ENCODE data around the gene FITM1.

- TF ChIP-seq CTCF (optimal IDR thresholded peaks at IDR 0.05 in 1 of 3, IDR thresholded peaks at IDR 0.05 in 1 of 3, conservative IDR thresholded peaks at IDR 0.05 in 1 of 3; ENCODE audit: extremely low read depth in 1 of 3, insufficient read depth in 2 of 3, low read length in 3 of 3): no peak
- TF ChIP-seq EZH2 (IDR thresholded peaks at IDR 0.05; ENCODE audit: low read length): no peak
These were observed 37.8 kb upstream of the FITM1 start for GRCh38 chr14:24092505-24093206.
